ENCODE results near the gene PPP1R8.

Gene PPP1R8

DNA sequence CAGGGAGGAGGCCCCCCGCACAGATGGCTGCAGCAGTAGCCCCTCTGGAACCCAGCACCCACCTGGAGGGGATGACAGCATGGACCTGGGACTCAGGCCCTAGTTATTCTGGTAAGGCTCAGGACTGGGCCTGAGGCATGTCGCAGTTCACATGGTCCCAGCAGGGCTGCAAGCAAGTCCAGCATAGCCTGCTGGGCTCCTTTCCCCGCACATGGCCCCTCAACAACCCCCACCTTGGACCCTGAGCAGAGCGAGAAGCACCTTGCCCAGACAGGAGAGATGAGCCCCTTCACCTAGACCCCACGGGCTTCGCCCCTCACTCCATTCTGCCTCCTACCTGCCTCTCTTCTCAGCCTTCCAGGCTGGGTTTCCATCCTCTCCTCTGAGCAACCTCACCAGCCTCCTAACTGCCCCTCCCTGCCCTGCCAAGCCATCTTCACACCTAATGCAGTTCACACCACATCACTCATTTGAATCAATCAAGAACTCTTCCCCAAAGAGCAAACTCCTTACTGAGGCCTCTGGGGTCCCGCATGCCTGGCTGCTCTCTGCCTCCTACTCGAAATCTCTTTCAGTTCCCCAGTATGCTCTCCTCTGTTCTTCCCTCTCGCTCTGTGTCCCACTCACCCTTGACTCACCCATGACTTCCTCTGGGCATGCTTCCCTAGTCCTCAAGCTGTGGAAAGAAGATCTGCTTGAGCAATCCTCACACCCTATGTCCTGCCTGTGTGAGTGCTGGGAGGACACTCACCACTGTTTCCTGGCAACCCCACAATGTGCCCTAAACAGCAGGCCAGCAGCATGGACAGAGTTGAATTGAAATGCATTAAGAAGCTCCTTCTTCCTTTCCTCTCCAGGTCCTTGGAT is 32.3 kb downstream of the PPP1R8 start:
- in situ Hi-C loops (cut with HindIII; ENCODE audit: low sequenced_read_pairs), result no loop called here
- peak; percentile 76 for DNase-seq (ENCODE audit: low read depth)
- TF ChIP-seq, protein P1, sequence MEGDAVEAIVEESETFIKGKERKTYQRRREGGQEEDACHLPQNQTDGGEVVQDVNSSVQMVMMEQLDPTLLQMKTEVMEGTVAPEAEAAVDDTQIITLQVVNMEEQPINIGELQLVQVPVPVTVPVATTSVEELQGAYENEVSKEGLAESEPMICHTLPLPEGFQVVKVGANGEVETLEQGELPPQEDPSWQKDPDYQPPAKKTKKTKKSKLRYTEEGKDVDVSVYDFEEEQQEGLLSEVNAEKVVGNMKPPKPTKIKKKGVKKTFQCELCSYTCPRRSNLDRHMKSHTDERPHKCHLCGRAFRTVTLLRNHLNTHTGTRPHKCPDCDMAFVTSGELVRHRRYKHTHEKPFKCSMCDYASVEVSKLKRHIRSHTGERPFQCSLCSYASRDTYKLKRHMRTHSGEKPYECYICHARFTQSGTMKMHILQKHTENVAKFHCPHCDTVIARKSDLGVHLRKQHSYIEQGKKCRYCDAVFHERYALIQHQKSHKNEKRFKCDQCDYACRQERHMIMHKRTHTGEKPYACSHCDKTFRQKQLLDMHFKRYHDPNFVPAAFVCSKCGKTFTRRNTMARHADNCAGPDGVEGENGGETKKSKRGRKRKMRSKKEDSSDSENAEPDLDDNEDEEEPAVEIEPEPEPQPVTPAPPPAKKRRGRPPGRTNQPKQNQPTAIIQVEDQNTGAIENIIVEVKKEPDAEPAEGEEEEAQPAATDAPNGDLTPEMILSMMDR (IDR thresholded peaks at IDR 0.05; ENCODE audit: low read depth, low read length, missing control alignments), result no peak
- H3K4me3 ChIP-seq (ENCODE audit: low read depth, low read length), result no peak overlapping the region

DNA sequence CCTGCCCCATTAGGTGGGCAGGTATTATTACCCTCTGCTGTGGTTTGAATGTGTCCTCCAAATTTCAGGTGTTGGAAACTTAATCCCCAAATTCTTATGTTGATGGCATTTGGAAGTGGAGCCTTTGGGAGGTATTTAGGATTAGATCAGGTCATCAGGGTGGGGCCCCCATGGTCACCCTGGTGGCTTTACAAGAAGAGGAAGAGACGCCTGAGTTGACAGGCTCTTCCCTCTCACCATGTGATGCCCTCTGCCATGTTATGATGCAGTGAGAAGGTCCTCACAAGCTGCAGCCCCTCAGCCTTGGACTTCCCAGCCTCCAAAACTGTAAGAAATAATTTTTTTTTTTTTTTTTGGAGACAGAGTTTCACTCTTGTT is 32.9 kb downstream of the PPP1R8 start:
- no peak for DNase-seq (ENCODE audit: low read depth)
- H3K4me3 ChIP-seq (ENCODE audit: low read depth, low read length), result no peak overlapping the region
- TF ChIP-seq, protein P1 (IDR thresholded peaks at IDR 0.05; ENCODE audit: low read depth, low read length, missing control alignments), result no peak
- in situ Hi-C loops (cut with HindIII; ENCODE audit: low sequenced_read_pairs), result no loop called here

DNA sequence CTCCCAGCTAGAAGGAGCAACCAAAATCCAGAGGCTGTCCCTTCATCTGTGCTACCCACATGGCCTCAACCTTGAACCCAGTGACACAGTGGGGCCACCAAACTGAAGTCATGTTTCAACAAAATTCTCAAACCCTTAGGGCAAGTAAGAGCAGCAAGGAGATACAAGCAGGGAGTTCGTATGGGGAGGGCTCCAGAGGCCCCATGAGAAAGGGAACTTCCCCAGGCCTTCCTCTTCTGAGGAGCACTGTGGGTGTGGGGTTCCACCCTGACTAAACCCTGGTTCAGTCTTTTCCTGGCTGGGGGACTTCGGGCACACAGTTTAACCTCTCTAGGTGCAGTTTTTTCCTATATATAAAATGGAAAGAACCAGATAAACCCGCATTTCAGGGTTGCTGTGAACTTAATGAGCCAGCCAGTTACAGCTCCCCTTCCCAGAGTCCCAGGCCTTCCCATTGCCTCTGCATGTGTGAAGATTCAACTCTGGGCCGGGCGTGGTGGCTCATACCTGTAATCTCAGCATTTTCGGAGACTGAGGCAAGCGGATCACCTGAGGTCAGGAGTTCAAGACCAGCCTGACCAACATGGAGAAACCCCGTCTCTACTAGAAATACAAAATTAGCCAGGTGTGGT is 33.8 kb downstream of the PPP1R8 start:
- TF ChIP-seq, protein P1 (IDR thresholded peaks at IDR 0.05; ENCODE audit: low read depth, low read length, missing control alignments), result no peak
- no peak for DNase-seq (ENCODE audit: low read depth)

DNA sequence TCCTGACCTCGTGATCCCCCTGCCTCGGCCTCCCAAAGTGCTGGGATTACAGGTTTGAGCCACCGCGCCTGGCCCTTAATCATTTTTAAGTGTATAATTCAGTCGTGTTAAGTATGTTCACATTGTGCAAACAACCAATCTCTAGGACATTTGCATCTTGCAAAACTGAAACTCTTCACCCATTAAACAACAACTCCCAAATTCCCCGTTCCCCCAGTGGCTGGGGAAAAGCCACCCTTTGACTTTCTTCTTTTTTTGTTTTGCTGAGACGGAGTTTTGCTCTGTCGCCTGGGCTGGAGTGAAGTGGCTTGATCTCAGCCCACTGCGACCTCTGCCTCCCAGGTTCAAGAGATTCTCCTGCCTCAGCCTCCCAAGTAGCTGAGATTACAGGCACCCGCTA is 35.2 kb downstream of the PPP1R8 start:
- no peak overlapping the region for H3K4me3 ChIP-seq (ENCODE audit: low read depth, low read length)
- in situ Hi-C loops (cut with HindIII; ENCODE audit: low sequenced_read_pairs), result no loop called here
- no peak for DNase-seq (ENCODE audit: low read depth)
- TF ChIP-seq, protein P1 (IDR thresholded peaks at IDR 0.05; ENCODE audit: low read depth, low read length, missing control alignments), result no peak

More for the DNA sequence above, 33.8 kb downstream of the PPP1R8 start:
- H3K4me3 ChIP-seq (ENCODE audit: low read depth, low read length), result no peak overlapping the region
- in situ Hi-C loops (cut with HindIII; ENCODE audit: low sequenced_read_pairs), result no loop called here

DNA sequence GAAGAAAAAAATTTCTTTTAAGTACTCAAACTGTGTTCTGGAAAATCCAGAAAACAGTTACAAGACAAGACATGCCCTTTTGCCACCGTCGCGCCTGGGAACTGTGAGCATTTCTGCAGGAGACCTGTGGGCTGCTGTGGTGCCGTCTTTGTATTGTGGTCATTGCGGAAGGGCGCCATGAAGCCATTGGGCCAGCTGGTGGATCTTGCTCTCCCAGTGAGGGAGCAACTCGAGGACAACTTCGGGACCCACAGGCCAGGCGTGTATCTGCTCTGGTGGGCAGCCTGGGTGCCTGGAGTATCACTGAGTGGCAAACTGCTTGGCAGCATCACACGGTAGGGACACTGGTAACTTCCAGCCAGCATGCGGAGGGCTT is 38.0 kb downstream of the PPP1R8 start:
- DNase-seq (ENCODE audit: low read depth), result no peak
- no peak overlapping the region for H3K4me3 ChIP-seq (ENCODE audit: low read depth, low read length)
- in situ Hi-C loops (cut with HindIII; ENCODE audit: low sequenced_read_pairs), result no loop called here
- TF ChIP-seq, protein P1 (IDR thresholded peaks at IDR 0.05; ENCODE audit: low read depth, low read length, missing control alignments), result no peak

DNA sequence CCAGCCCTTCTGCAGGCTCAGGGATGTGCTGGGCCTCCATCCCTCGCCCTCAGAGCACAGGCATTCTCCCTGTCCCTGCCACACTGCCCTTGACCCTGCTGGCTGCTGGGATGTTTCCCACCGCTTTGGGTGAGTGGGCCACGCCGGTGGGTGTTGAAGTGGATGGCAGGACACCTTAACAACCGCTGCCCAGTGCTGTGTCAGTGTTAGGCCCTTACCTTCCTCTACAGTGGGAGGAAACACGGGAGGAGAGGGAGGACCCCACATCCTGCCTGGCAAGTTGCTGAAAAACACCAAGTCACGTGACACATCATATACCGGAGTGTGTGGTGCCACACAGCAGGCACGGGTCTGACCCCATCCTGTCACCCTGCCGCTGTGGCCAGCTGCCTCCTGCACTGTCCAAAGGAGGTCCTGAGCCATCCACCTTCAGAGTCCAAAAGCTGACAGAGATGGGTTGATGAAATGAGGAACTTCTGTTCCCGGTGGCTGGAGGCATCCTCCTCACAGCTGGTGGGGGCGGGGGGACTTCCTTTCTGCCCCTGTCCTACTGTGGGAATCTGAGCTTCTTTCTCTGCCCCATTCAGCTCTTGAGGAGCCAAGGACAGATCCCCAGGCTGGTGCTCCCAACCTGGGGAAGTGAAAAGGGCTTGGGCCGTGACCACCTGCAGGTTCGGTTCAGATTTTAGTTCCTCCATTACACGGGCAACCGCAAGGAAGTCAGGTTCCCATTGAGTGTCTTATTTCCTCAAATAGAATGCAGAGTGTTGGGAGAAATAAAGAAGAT is 38.5 kb downstream of the PPP1R8 start:
- in situ Hi-C loops (cut with HindIII; ENCODE audit: low sequenced_read_pairs), result no loop called here
- DNase-seq (ENCODE audit: low read depth), result no peak
- TF ChIP-seq, protein P1 (IDR thresholded peaks at IDR 0.05; ENCODE audit: low read depth, low read length, missing control alignments), result no peak
- H3K4me3 ChIP-seq (ENCODE audit: low read depth, low read length), result no peak overlapping the region

All from astrocyte of the cerebellum (primary cell).